H1 (cell line): ENCODE measurements around the gene INKA2. TPM values are rescaled to one million over a fixed set of nuclear protein-coding genes. Genes with fewer than 3 reads are reported as not detected.

Experiments
- CTCF ChIA-PET: fragments of 300-600 bp; sonication (Branson Sonifier 250); formaldehyde crosslinking; loops from one replicate; lab custom pipeline; 2021; ENCODE audit not compliant: partially characterized antibody; lab: Charles Lee
- POLR2A ChIA-PET: fragments of 300-600 bp; sonication (Branson Sonifier 250); formaldehyde crosslinking; loops from one replicate; lab custom pipeline; 2021; ENCODE audit warnings: inconsistent platforms; ENCODE audit not compliant: partially characterized antibody; lab: Charles Lee
- DNase-seq, 2 experiments: peaks; one replicate each; pipeline versions ENCODE4 v3.0.0 to v3.0.0-alpha.2; 2010 to 2022; ENCODE audit warnings: low spot score in 2 of 2, low read depth in 1 of 2, mixed read lengths in 1 of 2
- FAIRE-seq: peaks from 2 replicates; lab custom pipeline; 2011; peaks lifted over from hg19 to GRCh38; lab: Jason Lieb, UNC
- H2AFZ ChIP-seq: 2 replicates; pipeline ENCODE4 v1.8.1; 2012; ENCODE audit warnings: low read length, inconsistent platforms
- H2AK5ac ChIP-seq: 2 replicates; pipeline ENCODE4 v1.6.1; 2013; ENCODE audit warnings: low read depth, low read length
- H2BK120ac ChIP-seq: replicated peaks from 2 replicates; pipeline ENCODE3; 2013; ENCODE audit warnings: low read depth, low read length, inconsistent platforms
- H2BK12ac ChIP-seq: 2 replicates; pipeline ENCODE4 v1.6.1; 2013; ENCODE audit warnings: low read depth, low read length
- H2BK15ac ChIP-seq: 2 replicates; pipeline ENCODE4 v1.6.1; 2013; ENCODE audit warnings: low read length
- H2BK20ac ChIP-seq: 2 replicates; pipeline ENCODE4 v1.6.1; 2013; ENCODE audit warnings: low read length
- H2BK5ac ChIP-seq: 2 replicates; pipeline ENCODE4 v1.6.1; 2013; ENCODE audit warnings: low read depth, low read length
- H3K14ac ChIP-seq: 2 replicates; pipeline ENCODE4 v1.6.1; 2013; ENCODE audit warnings: inconsistent platforms; ENCODE audit not compliant: insufficient read length
- H3K18ac ChIP-seq: 2 replicates; pipeline ENCODE4 v1.6.1; 2013; ENCODE audit warnings: low read length; ENCODE audit errors: extremely low read depth
- H3K23ac ChIP-seq: 2 replicates; pipeline ENCODE4 v1.6.1; 2013; ENCODE audit warnings: inconsistent platforms; ENCODE audit not compliant: insufficient read length
- H3K23me2 ChIP-seq: 2 replicates; pipeline ENCODE4 v1.6.1; 2013; ENCODE audit warnings: low read depth, low read length
- H3K27ac ChIP-seq: 2 replicates; pipeline ENCODE4 v1.6.1; 2011; ENCODE audit warnings: low read depth, low read length, inconsistent platforms
- H3K27me3 ChIP-seq, 4 experiments: replicated peaks in 1 of 4; 1 replicate in 1 of 4; 2 replicates in 3 of 4; pipeline versions ENCODE4 v1.6.1 to v1.8.1; 2011 to 2013; ENCODE audit warnings: low read length in 3 of 4, mild to moderate bottlenecking in 3 of 4, inconsistent platforms in 2 of 4, mixed read lengths in 2 of 4, moderate library complexity in 1 of 4; ENCODE audit not compliant: control insufficient read depth in 3 of 4, insufficient read depth in 3 of 4; ENCODE audit errors: extremely low read depth in 1 of 4
- H3K36me3 ChIP-seq, 4 experiments: 2 replicates each; pipeline versions ENCODE4 v1.6.1 to v1.8.1; 2011 to 2013; ENCODE audit warnings: mild to moderate bottlenecking in 4 of 4, low read length in 3 of 4, moderate library complexity in 2 of 4, control low read depth in 1 of 4, inconsistent platforms in 1 of 4; ENCODE audit not compliant: insufficient read depth in 4 of 4, control insufficient read depth in 2 of 4
- H3K4ac ChIP-seq: replicated peaks from 2 replicates; pipeline ENCODE3; 2013; ENCODE audit warnings: low read length, low read depth, mixed read lengths, inconsistent platforms; ENCODE audit not compliant: insufficient read length
- H3K4me1 ChIP-seq, 4 experiments: replicated peaks in 1 of 4; 1 replicate in 1 of 4; 2 replicates in 3 of 4; pipeline versions ENCODE4 v1.6.1 to v1.8.1; 2011 to 2013; ENCODE audit warnings: low read length in 3 of 4, inconsistent platforms in 2 of 4, mixed read lengths in 1 of 4; ENCODE audit not compliant: insufficient read depth in 4 of 4, control insufficient read depth in 3 of 4
- H3K4me2 ChIP-seq, 2 experiments: 2 replicates each; pipeline versions ENCODE4 v1.6.1 to v1.8.1; 2011 to 2013; ENCODE audit warnings: low read depth in 2 of 2, low read length in 2 of 2, control low read depth in 1 of 2, inconsistent platforms in 1 of 2, mild to moderate bottlenecking in 1 of 2; ENCODE audit not compliant: insufficient read depth in 1 of 2
- H3K4me3 ChIP-seq, 4 experiments: fragments of 200-600, 300-600 bp in 1 of 4; sonication (generic), shearing (Covaris generic), sonication (Bioruptor Twin) in 1 of 4; 2 replicates each; pipeline versions ENCODE4 v1.5.1 to v1.8.1; 2011 to 2016; ENCODE audit warnings: low read length in 4 of 4, low read depth in 3 of 4, control low read depth in 2 of 4, inconsistent platforms in 2 of 4, mild to moderate bottlenecking in 2 of 4, mixed read lengths in 1 of 4, moderate library complexity in 1 of 4; ENCODE audit not compliant: insufficient read depth in 2 of 4; ENCODE audit errors: extremely low read depth in 1 of 4
- H3K56ac ChIP-seq: replicated peaks from 2 replicates; pipeline ENCODE3; 2013; ENCODE audit warnings: low read depth, mild to moderate bottlenecking, mixed read lengths, low read length, inconsistent platforms; ENCODE audit not compliant: insufficient read length
- H3K79me1 ChIP-seq: 2 replicates; pipeline ENCODE4 v1.6.1; 2013; ENCODE audit warnings: low read depth, low read length, control low read depth
- H3K79me2 ChIP-seq, 2 experiments: 2 replicates each; pipeline versions ENCODE4 v1.6.1 to v1.8.1; 2012 to 2013; ENCODE audit warnings: low read length in 2 of 2, mild to moderate bottlenecking in 2 of 2, inconsistent platforms in 1 of 2; ENCODE audit not compliant: insufficient read depth in 2 of 2, control insufficient read depth in 1 of 2
- H3K9ac ChIP-seq, 4 experiments: replicated peaks in 1 of 4; 1 replicate in 1 of 4; 2 replicates in 3 of 4; pipeline versions ENCODE4 v1.6.1 to v1.8.1; 2011 to 2013; ENCODE audit warnings: low read depth in 3 of 4, low read length in 3 of 4, control low read depth in 2 of 4, mild to moderate bottlenecking in 2 of 4, moderate library complexity in 2 of 4, inconsistent platforms in 1 of 4; ENCODE audit errors: extremely low read depth in 1 of 4
- H3K9me3 ChIP-seq, 2 experiments: 2 replicates each; pipeline versions ENCODE4 v1.6.1 to v1.8.1; 2012 to 2013; ENCODE audit warnings: mild to moderate bottlenecking in 2 of 2, moderate library complexity in 2 of 2, control low read depth in 1 of 2, inconsistent platforms in 1 of 2, low read depth in 1 of 2, low read length in 1 of 2, mixed read lengths in 1 of 2; ENCODE audit not compliant: insufficient read depth in 2 of 2
- H4K20me1 ChIP-seq, 2 experiments: replicated peaks in 1 of 2; 2 replicates each; pipeline versions ENCODE3 to v1.8.1; 2011 to 2013; ENCODE audit warnings: inconsistent platforms in 2 of 2, low read length in 2 of 2, mild to moderate bottlenecking in 1 of 2; ENCODE audit not compliant: insufficient read depth in 2 of 2, control insufficient read depth in 1 of 2
- H4K5ac ChIP-seq: 2 replicates; pipeline ENCODE4 v1.6.1; 2013; ENCODE audit warnings: low read length, low read depth, mixed read lengths, inconsistent platforms; ENCODE audit not compliant: insufficient read length
- H4K8ac ChIP-seq: 2 replicates; pipeline ENCODE4 v1.8.0; 2013; ENCODE audit warnings: mild to moderate bottlenecking, moderate library complexity, low read length, inconsistent platforms; ENCODE audit not compliant: insufficient read depth; ENCODE audit errors: extremely low read depth
- H4K91ac ChIP-seq: replicated peaks from 2 replicates; pipeline ENCODE3; 2013; ENCODE audit warnings: low read length, mixed read lengths, inconsistent platforms; ENCODE audit not compliant: insufficient read length
- RFX5 ChIP-seq: IDR thresholded peaks from 2 replicates; pipeline ENCODE4 v1.6.1; 2011; ENCODE audit warnings: low read depth, low read length, improper control_type of control experiment, borderline replicate concordance
- WGBS, 2 experiments: shearing (Covaris generic) in 1 of 2; methylation state at CpG; one replicate each; pipeline versions ENCODE4 v1.1.6 to v1.1.7; 2013 to 2015; ENCODE audit warnings: low lambda C conversion rate in 2 of 2, mixed read lengths in 2 of 2, inconsistent platforms in 1 of 2, low coverage in 1 of 2, missing lambda C conversion rate in 1 of 2; ENCODE audit not compliant: insufficient replicate concordance in 2 of 2, insufficient coverage in 1 of 2, insufficient read length in 1 of 2; ENCODE audit errors: extremely low coverage in 1 of 2, missing lambda C conversion rate in 1 of 2; 5-methylcytosine and 5-hydroxymethylcytosine counted together
- polyA plus RNA-seq, 7 experiments: library from polyadenylated mRNA; depleted of rRNA in 3 of 7; stranded (reverse) in 5 of 7; unstranded in 2 of 7; fragments of >200 nt in 5 of 7; fragments of 200-250 nt in 2 of 7; gene quantifications; 1 replicate in 5 of 7; 2 replicates in 1 of 7; 4 replicates in 1 of 7; pipeline versions ENCODE4 v1.2.1 to v1.2.3, GENCODE V29; 2011 to 2013; ENCODE audit warnings: missing spikeins in 2 of 7, mixed read lengths in 2 of 7
- total RNA-seq: library from RNA; stranded (reverse); fragmentation: NEBNext Ultra II Directional; extraction: Animal tissue kit (Norgen Biotek cat#: 25700); gene quantifications from 2 replicates; pipeline ENCODE4 v1.2.1, GENCODE V29; 2021

Gene INKA2
- total and polyA plus RNA-seq, 2 of the 8 experiments (the other 6 are each of a cell fraction or from before 2014, with no cell fraction given): 4.2 to 11.5 TPM

DNA sequence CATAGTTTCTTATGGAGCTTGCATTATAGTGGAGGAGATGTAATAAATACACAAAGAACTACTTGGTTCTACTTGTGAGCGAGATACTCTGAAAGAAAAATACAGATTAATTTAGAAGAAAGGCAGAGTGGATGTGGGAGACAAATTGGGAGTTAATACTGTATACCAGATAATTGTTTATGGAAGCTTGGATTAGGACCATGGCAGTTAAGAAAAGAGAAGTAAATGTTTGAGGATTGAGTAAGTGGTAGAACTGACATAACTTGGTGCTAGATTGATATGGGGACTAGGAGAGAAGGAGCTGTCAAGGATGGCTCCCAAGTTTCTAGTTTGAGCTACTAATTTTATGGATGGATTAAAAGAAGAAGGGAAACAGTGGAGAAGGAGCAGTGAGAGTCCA is 47.3 kb downstream of the INKA2 start:
- Histone ChIP-seq H2BK12ac (no peak overlapping the region), H3K4me1 (no peaks in the 10 kb centered on the region), H4K8ac (no peak overlapping the region), H3K23ac (no peak overlapping the region), H3K4me3 (no peak overlapping the region), H4K91ac (no peak overlapping the region), H3K23me2 (no peaks in the 10 kb centered on the region), H3K4me2 (no peak overlapping the region), H3K27ac (no peak overlapping the region), H3K79me1 (no peaks in the 10 kb centered on the region), H2BK5ac (no peak overlapping the region), H2BK20ac (no peak overlapping the region), H2BK15ac (no peak overlapping the region), H4K5ac (no peak overlapping the region), H3K9me3 (no peaks in the 10 kb centered on the region), H3K14ac (no peak overlapping the region), H4K20me1 (peaks cover 0 to 1% of the 10 kb centered on the region in 2 experiments), H3K36me3 (peaks cover 0 to 9% (median 0%) of the 10 kb centered on the region in 4 experiments; a peak in 2 of 8 replicates), H3K4ac (no peak overlapping the region), H2AFZ (no peak overlapping the region), H3K18ac (no peak overlapping the region), H2AK5ac (no peak overlapping the region), H3K79me2 (no peaks in the 10 kb centered on the region), H3K56ac (no peak overlapping the region), H3K9ac (no peak overlapping the region), H3K27me3 (no peaks in the 10 kb centered on the region), H2BK120ac (no peak overlapping the region)
- DNase-seq: no peak
- no peak for TF ChIP-seq RFX5
- 88% methylated on average over 1 of the region's 1 CpG; no CpG with 5 or more reads in 1 of the 2 experiments for WGBS, 2 experiments
- ChIA-PET POLR2A (no interaction called here), CTCF (interaction anchor here (1.1 to 3.3 kb wide), 3 partner anchors 22 to 184 kb away, joined by 3 to 15 read pairs (median 6); no protein-coding TSS in a partner anchor)
- no peak for FAIRE-seq
